ENCODE results near the gene OR10G3.

The OR10G3 gene

GRCh38 chr14:21535545-21536417 lies 44.1 kb downstream of the OR10G3 start:
- no peak for DNase-seq

GRCh38 chr14:21534576-21534975 lies 45.3 kb downstream of the OR10G3 start:
- no peak for DNase-seq

- no peak for DNase-seq
Measured at GRCh38 chr14:21533294-21533693, 46.6 kb downstream of the OR10G3 start.

GRCh38 chr14:21529515-21529914 lies 50.4 kb downstream of the OR10G3 start:
- no peak for DNase-seq

GRCh38 chr14:21528381-21529348 lies 51.2 kb downstream of the OR10G3 start:
- no peak for DNase-seq

- DNase-seq: no peak
Measured at GRCh38 chr14:21527318-21527679, 52.6 kb downstream of the OR10G3 start.

GRCh38 chr14:21526672-21527317 lies 53.1 kb downstream of the OR10G3 start:
- no peak for DNase-seq

- DNase-seq: peak; percentile 28
Measured at GRCh38 chr14:21525962-21526671, 53.8 kb downstream of the OR10G3 start, which contains the start of gene SALL2. SALL2 (minus strand) TSS chr14:21526346; CDS start chr14:21526127, 219 bp downstream.

- DNase-seq: no peak
Measured at GRCh38 chr14:21525571-21525961, 54.3 kb downstream of the OR10G3 start.

- no peak for DNase-seq
Measured at GRCh38 chr14:21524575-21525490, 55.0 kb downstream of the OR10G3 start.

GRCh38 chr14:21523203-21523602 lies 56.7 kb downstream of the OR10G3 start:
- no peak for DNase-seq

- no peak for DNase-seq
Measured at GRCh38 chr14:21521501-21521900, 58.4 kb downstream of the OR10G3 start.

- no peak for DNase-seq
Measured at GRCh38 chr14:21520767-21521166, 59.1 kb downstream of the OR10G3 start.

GRCh38 chr14:21518725-21519124 lies 61.2 kb downstream of the OR10G3 start:
- no peak for DNase-seq

All from activated gamma-delta T cell (primary cell).